IPS-NIHi7 (cell line): Measurements from ENCODE around the gene MARCHF2.
A peak's percentile ranks its signal among the peaks of the same experiment; 100 is the strongest.
"Not testable (repeated sequence)": the region's sequence is repeated elsewhere in the genome, so short reads cannot be mapped to it uniquely, and the experiment has no call there.

Experiments used
- DNase-seq: peaks from one replicate; pipeline ENCODE4 v3.0.0; 2012; ENCODE audit warnings: mixed read lengths; ENCODE audit errors: extremely low spot score

The MARCHF2 gene

DNA sequence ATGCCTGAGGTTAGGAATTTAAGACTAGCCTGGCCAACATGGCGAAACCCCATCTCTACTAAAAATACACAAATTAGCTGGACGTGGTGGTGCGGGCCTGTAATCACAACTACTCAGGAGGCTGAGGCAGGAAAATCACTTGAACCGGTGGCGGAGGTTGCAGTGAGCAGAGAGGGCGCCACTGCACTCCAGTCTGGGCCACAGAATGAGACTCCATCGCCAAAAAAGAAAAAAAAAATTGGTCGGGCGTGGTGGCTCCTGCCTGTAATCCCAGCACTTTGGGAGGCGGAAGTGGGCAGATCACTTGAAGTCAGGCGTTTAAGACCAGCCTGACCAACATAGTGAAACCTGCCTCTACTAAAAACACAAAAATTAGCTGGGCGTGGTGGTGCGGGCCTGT lies 2.4 kb upstream of the MARCHF2 start:
- not testable (repeated sequence) for DNase-seq

DNA sequence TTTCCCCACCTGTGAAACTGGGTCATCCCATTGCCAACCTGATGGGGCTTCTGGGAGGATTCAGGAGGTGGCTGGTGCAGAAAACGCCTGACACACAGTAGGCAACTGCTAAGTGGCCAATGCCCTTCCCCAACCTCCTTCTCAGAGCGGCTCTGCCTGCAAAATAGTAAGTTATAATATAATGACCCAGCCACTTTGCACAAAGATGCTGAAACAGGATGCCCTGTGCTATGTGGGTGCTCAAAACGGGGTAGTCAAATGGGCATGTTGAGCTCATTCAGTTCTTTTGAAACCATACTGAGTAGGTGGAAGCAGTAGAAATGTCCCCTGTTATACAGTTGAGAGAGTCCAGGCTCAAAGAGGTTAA lies 507 bp downstream of the MARCHF2 start:
- no peak for DNase-seq

DNA sequence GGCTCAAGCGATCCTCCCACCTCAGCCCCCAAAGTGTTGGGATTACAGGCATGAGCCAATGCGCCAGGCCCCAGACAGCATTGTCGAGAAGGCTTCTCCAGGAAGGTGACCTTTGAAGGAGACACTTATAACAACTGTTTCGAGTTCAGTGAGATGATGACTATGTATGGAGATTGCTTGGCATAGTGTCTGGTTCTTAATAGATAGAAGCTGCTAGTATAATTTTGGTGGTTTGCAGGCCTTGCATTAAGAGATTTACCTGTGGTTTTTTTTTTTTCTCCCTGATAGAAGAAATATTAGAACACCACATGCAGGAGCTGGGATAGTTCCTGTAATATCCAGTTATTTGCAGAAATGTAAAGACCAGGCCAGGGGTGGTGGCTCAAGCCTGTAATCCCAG lies 3.7 kb downstream of the MARCHF2 start:
- DNase-seq, result no peak

DNA sequence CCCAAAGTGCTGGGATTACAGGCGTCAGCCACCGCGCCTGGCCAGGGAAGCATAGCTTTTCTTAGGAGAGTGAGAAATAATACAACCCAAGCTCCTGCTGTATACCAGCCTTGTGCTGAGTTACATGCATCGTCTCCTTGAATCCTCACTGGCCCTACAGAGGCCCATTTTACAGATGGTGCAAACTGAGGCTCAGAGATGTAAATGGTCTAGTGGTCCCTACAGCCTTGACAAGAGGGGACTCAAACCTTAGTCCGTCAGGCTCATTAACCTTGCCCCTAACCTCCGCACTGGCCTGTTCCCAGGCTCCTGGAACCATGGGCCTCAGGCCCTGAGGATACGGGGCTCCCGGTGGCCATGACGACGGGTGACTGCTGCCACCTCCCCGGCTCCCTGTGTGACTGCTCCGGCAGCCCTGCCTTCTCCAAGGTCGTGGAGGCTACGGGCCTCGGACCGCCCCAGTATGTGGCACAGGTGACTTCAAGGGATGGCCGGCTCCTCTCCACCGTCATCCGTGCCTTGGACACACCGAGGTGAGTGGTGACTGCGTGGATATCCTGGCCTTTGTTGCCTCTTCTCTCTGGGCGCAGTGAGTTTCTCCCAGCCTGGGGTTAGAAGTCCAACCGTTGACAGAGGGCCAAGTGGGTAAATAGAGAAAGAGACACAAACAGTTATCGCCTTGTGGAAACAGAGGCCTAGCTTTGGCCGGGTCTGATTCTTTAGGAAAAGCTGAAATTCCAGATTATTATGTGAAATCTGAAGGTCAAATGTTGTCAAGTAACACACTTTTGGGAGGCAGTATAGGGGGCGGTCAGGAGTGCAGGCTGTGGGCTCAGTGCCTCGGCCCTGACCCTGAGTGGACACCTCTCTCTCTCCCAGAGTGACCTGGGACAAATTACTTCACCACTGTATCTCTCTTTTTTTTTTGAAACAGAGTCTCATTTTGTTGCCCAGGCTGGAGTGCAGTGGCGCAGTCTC lies 8.7 kb downstream of the MARCHF2 start:
- DNase-seq, result no peak

DNA sequence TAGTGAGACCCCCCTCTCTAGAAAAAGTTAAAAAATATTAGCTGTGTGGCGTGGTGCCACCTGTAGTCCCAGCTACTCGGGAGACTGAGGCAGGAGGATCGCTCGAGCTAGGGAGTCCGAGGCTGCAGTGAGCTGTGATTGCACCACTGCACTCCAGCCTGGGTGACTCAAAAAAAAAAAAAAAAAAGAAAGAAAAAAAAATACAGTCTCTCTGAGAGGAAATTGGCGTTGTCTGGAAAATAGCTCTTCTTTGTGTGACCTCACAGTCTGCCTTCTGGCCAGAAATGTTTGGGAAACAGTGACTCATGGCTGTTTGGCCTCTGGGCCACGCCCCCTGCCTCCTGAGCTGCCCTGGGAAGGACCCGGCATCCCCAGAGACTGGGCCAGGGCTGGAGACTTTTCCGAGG lies 10.7 kb downstream of the MARCHF2 start:
- DNase-seq, result peak; percentile 76

DNA sequence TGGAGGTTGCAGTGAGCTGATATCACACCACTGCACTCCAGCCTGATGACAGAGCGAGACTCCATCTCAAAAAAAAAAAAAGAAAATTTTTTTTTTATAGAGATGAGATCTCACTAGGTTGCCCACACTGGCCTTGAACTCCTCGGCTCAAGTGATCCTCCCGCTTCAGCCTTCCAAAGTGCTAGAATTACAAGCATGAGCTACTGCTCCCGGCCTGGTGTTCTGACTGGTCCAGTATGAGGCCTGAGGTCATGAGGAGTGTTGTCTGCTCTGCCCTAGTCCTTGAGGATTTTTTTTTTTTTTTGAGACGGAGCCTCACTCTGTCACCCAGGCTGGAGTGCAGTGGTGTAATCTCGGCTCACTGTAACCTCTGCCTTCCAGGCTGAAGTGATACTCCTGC lies 12.2 kb downstream of the MARCHF2 start:
- not testable (repeated sequence) for DNase-seq

DNA sequence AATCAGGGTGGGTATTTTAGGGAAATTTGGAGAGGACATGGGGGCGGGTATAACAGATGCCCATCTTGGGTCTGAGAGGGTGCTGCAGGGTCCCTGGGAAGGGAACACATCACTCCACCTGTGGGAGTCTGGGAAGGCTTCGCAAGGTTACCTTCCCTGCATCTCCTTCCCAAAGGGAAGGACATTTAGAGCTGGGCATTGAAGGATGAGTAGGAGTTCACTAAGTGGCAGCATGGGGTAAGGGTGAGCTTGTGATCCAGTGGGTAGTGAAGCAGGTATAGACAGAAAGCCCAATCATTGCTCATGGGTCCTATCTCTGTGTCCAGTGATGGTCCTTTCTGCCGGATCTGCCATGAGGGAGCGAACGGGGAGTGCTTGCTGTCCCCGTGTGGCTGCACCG lies 13.2 kb downstream of the MARCHF2 start:
- DNase-seq, result no peak

DNA sequence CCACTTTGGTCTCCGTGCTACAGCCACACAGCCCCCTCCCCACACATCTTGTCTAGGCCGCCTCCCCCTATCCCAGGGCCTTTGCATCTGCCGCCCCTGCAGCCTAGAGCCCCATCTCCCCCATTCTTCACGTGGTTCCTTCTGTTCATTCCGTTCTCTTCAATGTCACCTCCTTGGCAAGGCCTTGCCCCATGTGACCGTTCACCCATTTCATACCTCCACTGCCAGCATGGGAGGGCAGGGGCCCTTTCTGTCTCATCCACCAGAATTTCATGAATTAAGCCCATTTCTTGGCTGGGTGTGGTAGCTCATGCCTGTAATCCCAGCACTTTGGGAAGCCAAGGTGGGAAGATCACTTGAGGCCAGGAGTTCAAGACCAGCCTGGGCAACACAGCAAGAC lies 15.9 kb downstream of the MARCHF2 start:
- DNase-seq, result no peak

DNA sequence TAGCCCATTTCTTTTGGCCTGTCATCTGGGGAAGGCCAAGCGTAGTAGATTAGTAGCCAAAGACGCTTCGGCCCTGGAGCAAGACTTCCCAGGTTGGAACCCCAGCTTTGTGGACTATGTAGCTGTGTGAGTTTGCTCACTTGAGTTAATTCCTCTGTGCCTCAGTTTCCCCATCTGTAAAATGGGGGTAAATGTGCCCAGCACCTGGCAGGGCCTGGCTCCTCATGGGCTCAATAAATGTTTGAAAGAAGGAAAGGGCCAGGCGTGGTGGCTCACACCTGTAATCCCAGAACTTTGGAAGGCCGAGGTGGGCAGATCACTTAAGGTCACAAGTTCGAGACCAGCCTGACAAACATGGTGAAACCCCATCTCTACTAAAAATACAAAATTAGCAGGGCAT lies 16.7 kb downstream of the MARCHF2 start:
- DNase-seq, result no peak

DNA sequence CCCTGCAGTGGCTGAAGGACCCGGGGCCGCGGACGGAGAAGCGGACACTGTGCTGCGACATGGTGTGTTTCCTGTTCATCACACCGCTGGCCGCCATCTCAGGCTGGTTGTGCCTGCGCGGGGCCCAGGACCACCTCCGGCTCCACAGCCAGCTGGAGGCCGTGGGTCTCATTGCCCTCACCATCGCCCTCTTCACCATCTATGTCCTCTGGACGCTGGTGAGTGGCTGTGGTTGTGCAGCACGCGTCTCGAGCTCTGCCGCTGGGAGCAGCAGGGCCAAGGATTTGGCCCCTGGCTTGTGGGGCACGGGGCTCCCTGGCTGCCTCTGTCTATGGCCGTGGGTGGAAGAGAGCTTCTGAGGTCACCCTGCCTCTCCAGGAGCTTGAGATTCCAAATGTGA lies 17.5 kb downstream of the MARCHF2 start:
- DNase-seq, result no peak

DNA sequence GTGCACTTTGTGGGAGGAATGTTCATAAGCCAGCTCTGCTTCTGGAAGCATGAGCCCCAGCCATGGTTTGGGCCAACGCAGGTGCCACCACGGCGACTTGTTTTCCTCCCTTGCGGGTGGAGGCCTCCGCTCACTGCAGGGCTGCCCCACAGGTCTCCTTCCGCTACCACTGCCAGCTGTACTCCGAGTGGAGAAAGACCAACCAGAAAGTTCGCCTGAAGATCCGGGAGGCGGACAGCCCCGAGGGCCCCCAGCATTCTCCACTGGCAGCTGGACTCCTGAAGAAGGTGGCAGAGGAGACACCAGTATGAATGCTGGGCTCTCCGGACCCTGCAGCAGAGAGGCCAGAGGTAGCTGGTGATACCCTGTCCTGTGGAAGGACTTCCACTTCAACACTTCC lies 25.1 kb downstream of the MARCHF2 start:
- no peak for DNase-seq

DNA sequence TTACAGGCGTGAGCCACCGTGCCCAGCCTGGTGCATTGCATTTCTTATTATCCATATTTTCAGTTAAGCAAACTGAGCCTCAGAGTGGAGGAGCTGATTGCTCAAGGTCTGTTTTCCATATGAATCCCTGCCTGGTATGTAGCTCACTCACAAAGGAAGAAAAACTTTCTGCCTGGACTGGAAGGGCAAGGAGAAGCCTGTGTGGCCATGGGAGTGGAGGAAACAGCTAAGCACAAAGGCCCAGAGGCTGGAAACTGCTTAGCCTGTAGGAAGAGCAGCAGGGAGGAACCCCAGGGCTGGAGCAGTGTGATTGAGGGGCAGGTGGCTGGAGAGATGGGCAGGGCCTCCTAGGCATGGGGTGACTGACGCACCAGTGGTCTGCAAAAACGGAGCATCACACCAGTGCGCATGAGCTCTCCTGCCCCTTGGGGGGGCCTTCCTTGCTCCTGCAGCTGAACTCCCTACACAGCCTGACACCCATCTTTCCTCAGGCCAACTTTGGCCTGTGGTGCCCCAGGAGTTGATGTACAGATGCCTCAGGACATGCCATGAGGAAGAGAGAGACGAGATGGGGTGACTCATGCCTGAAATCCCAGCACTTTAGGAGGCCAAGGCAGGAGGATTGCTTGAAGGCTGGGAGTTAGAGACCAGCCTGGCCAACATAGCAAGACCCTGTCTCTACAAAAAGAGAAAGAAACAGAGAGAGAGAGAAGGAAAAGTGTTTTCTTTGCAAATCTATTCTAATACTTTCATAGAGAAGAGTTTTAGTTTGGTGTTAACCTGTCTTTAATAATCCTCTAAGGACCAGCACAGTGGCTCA lies 28.8 kb downstream of the MARCHF2 start:
- peak; percentile 44 for DNase-seq

DNA sequence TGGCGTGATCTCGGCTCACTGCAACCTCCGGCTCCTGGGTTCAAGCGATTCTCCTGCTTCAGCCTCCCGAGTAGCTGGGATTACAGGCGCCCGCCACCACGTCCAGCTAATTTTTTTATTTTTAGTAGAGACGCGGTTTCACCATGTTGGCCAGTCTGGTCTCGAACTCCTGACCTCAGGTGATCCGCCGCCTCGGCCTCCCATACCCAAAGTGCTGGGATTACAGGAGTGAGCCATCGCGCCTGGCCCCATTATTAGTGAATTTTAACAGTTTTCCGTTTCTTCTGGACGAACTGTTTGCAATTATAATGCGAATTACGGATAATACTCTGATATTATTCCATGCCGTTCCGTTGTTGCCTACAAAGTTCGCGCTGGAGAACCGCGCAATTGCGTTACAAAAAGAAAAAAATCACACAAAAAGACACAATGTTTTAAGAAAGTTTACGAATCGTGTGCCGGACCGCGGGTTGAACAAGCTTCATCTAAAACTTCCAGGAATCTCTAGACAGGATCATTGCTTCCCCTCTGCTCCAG lies 31.1 kb downstream of the MARCHF2 start:
- not testable (repeated sequence) for DNase-seq

DNA sequence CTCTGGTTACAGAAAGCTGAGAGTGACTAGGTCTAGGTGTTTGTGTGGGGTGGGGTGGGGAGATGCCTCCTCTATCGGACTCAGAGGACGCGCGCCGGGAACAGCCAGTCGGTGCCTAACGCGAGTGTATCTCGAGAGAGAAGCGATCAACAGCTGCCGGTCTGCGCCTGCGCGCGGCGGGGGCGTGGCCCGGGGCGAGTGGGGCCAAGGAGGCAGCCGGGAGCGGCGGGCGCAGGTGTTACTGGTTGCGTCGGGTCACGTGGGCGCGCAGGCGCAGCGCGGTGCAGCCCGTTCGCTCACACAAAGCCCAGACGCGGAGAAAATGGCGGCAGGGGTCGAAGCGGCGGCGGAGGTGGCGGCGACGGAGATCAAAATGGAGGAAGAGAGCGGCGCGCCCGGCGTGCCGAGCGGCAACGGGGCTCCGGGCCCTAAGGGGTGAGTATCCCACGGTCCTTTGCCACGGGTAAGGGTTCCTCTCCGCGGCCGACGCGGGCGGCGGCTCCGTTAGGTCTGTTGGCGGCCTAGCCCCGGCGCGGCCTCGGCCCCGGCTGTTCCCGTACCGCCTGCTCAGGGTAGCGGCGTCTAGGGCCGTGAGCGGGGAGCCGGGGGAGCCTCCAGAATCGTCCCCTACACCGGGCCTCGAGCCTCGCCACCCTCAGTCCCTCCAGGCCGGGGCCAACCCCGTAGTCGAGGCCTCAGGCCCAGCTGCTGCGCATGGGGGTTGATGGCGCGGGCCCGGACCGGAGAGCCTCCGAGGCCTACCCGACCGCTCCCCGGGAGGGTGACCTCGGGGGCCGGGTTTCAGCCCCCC lies 31.8 kb downstream of the MARCHF2 start, which contains the start of gene HNRNPM:
Gene HNRNPM (plus strand): TSS at position 299 of the 811 bp plus-strand sequence. CDS start 24 bp downstream, at position 323.
- peak; percentile 99 for DNase-seq

DNA sequence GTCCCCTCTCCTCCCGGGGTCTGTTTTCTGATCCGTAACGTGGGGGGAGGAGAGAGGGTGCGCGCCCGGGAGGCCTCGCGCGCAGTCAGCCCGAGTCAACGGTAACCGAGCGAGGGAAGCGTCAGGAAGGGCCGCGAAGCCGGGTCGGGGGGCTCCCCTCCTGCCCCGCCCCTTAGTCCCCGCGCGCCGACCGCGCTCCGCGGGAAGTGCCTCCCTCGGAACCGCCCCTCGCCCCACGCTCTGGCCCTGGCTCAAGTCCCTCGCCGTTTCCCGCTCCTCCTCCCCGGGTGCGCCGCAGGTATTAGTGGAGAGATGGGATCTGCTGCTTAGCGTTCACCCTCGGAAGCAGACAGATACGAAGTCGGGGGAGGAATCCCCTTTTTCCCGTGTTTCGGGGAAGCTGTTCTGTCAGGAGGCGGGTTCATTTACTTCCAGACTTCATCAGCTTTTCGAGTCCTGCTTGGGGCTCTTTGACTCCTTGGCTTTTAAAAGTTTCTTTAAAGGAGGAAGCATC lies 32.4 kb downstream of the MARCHF2 start:
- DNase-seq, result no peak

DNA sequence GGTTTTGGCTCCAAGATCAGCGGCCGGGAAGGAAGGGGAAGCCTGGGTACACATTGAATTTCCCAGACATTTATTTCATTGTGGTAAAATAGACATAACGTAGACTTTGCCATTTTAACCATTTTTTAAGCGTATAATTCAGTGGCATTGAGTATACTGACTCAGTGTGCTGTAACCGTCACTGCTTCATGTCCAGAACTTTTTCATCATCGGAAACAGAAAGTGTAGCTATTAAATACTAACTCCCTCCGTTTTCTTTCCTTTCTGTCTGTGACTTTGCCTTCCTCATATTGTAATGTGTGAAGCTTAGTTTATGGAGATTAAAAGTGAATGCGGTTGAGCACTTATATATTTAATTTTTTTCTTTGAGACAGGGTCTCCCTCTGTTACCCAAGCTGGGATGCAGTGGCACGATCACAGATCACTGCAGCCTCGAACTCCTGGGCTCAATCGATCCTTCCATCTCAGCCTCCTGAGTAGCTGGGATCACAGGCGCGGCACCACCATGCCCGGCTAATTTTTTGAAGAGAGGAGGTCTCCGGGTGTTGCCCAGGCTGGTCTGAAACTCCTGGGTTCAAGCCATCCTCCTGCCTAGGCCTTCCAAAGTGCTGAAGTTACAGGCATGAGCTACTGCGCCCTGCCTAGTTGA lies 33.1 kb downstream of the MARCHF2 start:
- DNase-seq, result no peak

DNA sequence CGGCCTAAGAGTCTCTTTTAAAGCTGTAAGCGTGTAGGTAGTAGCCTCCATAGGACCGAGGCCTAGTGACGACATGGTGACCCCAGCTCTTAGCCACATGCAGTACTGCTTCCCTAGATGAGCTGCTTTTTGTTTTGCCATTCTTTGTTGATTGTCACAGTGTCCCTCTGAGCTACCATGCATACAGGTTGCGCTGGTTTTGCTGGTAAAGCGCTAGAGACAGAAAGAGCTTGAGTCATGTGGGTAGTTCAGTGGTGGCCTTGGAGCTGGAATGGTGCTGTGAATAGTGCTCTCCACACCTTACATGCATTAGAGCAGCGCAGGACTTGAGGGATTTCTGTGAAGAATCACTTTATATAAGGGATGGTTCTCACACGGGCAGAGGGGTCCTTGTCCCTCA lies 36.7 kb downstream of the MARCHF2 start:
- DNase-seq, result no peak

DNA sequence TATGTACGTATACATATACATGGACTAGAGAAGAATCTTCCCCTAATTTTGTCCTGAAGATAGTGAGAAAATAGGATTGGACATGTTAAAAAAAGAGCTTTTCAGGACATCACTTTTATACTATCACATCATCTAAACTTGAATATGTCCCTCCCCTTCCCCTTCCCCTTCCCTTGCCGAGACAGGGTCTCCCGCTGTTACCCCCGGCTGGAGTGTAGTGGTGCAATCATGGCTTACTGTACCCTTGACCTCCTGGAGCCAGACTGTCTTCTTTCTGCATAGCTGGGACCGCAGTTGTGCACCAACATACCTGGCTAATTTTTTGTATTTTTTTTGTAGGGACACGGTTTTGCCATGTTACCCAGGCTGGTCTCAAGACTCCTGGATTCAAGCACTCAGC lies 38.3 kb downstream of the MARCHF2 start:
- no peak for DNase-seq

DNA sequence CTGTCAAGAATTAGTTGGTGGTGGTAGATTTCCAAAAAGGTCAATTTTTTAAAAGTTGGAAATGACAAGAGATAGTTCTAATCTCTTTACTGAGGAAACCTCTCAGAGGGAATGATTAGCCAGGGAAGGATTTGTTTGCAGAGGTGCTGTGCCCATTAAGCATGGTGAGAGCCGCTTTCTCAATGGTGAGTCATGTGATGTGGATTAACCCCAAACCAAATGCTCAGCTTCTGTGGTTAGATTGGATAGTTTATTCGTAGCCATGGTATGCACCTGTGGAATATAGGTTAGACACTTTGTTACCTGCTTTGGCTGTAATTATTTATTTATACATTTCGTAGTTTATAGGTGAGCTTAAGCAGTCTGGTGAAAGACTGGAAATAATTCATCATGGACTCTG lies 38.8 kb downstream of the MARCHF2 start:
- DNase-seq, result no peak

DNA sequence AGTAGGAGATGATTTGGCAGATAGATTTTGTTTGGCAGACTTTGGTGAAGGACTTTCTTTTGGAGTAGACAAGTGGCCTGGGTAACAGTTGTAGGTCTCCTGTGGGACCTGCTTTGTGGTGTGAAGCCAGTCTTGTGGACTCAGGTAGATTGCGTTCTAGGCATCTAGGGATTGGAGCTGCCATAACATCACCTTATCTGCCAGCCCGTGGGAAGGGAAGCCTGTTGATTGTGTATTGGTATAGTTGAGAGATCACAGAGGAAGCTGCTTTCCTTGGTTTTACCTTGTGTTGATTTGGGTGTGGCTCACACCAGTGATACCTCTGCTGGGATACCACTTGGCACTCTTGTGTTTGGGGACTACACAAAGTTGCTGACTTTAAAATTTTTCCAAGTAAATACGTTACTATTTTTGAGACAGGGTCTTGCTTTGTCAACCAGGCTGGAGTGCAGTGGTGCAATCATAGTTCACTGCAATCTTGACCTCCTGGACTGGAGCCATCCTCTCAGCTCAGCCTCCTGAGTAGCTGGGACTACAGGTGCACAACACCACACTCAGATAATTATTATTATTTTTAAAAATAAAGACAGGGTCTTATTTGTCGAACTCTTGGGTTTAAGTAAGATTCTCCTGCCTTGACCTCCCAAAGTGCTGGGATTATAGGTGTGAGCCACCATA lies 39.5 kb downstream of the MARCHF2 start:
- DNase-seq, result no peak
